Measurements from ENCODE around the gene OR5C1. TPM values are rescaled to one million over a fixed set of nuclear protein-coding genes. Genes with fewer than 3 reads are reported as not detected.

The OR5C1 gene
- total and polyA plus RNA-seq, 8 donors = not detected

DNA sequence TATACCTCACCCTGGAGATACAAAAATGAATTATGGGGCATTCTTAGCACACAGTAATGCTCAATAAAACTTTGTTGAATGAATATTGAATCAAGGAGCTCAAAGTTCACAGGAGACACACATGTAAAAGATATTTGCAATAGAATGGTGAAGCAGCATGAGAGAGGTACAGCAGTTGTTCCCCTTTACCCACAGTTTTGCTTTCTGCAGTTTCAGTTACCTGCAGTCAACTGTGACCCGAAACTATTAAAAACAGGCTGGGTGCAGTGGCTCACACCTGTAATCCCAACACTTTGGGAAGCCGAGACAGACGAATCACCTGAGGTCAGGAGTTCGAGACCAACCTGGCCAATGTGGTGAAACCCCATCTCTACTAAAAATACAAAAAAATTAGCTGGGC lies 2.4 kb upstream of the OR5C1 start:
- Histone ChIP-seq H3K36me3 (no peaks in the 10 kb centered on the region), H3K27me3 (no peaks in the 10 kb centered on the region), H3K4me3 (no peak overlapping the region), H3K4me1 (no peaks in the 10 kb centered on the region), H3K9me3 (no peaks in the 10 kb centered on the region), H3K27ac (no peak overlapping the region)
- ATAC-seq (no peak), FAIRE-seq (no peak), DNase-seq (no peak)
- 87 to 96% methylated on average over 4 of the region's 4 CpGs for WGBS, 2 donors
- intact Hi-C loops (cut with DNase I) = no loop called here
- TF ChIP-seq, protein P1, sequence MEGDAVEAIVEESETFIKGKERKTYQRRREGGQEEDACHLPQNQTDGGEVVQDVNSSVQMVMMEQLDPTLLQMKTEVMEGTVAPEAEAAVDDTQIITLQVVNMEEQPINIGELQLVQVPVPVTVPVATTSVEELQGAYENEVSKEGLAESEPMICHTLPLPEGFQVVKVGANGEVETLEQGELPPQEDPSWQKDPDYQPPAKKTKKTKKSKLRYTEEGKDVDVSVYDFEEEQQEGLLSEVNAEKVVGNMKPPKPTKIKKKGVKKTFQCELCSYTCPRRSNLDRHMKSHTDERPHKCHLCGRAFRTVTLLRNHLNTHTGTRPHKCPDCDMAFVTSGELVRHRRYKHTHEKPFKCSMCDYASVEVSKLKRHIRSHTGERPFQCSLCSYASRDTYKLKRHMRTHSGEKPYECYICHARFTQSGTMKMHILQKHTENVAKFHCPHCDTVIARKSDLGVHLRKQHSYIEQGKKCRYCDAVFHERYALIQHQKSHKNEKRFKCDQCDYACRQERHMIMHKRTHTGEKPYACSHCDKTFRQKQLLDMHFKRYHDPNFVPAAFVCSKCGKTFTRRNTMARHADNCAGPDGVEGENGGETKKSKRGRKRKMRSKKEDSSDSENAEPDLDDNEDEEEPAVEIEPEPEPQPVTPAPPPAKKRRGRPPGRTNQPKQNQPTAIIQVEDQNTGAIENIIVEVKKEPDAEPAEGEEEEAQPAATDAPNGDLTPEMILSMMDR (IDR thresholded peaks at IDR 0.05) = no peak

DNA sequence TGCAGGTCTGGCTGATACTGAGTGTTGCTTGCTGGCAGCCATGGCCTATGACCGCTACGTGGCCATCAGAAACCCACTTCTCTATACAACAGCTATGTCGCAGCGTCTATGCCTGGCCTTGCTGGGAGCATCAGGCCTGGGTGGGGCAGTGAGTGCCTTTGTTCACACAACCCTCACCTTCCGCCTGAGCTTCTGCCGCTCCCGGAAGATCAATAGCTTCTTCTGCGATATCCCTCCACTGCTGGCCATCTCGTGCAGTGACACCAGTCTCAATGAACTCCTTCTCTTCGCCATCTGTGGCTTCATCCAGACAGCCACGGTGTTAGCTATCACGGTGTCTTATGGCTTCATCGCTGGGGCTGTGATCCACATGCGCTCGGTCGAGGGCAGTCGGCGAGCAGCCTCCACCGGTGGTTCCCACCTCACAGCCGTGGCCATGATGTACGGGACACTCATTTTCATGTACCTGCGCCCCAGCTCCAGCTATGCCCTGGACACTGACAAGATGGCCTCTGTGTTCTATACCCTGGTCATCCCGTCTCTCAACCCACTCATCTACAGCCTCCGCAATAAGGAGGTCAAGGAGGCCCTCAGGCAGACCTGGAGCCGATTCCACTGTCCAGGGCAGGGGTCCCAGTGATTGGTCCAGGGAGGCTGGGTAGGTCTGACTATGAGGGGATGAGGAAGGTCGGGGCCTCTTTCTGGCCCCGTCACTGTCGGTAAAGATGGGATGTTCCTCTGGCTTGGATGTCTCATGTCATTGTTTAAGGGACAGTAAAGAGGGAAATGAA lies 718 bp downstream of the OR5C1 start:
- 90 to 91% methylated on average over 28 of the region's 28 CpGs for WGBS, 2 donors
- no peaks in the 10 kb centered on the region for H3K9me3 ChIP-seq
- H3K27me3 ChIP-seq = no peaks in the 10 kb centered on the region
- no peak overlapping the region for H3K4me3 ChIP-seq
- ATAC-seq = no peak
- H3K4me1 ChIP-seq = no peaks in the 10 kb centered on the region
- FAIRE-seq = no peak
- no peak overlapping the region for H3K27ac ChIP-seq
- TF ChIP-seq, protein P1 (IDR thresholded peaks at IDR 0.05) = no peak
- intact Hi-C loops (cut with DNase I) = no loop called here
- no peaks in the 10 kb centered on the region for H3K36me3 ChIP-seq
- DNase-seq = no peak

DNA sequence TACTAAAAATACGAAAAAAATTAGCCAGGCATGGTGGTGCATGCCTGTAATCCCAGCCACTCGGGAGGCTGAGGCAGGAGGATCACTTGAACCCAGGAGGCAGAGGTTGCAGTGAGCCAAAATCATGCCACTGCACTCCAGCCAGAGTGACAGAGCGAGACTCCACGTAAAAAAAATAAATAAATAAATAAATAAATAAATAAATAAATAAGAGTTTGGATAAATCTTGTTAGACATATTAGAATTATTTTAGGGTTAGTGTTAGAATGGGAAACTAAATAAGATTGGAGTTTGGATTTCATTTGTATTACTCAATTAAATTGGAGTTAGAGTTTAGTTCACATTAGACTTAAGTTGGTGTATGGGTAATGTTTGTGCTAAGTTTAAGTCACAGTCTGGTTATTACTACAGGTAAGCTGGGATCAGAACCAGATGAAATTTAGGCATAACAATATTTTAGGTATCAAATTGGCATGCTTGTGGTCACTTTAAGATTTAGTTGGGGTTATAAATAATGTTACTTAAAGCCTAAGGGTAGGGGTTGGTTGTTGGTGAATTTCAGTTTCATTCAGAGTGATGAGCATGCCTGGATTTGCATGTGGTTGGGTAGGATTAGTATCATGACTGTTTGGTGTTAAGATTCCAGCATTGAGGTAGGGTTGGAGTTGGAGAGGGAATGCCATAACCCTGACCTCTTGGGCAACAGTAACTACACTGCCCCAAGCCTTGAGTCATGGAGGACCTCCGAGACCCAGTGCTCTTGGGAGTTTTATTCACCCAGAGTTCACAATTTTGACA lies 3.3 kb downstream of the OR5C1 start:
- Histone ChIP-seq H3K9me3 (no peaks in the 10 kb centered on the region), H3K27ac (no peak overlapping the region), H3K4me1 (no peaks in the 10 kb centered on the region), H3K36me3 (no peaks in the 10 kb centered on the region), H3K4me3 (no peak overlapping the region), H3K27me3 (no peaks in the 10 kb centered on the region)
- WGBS, 2 donors = 87 to 92% methylated on average over 5 of the region's 5 CpGs
- ATAC-seq (no peak), DNase-seq (no peak), FAIRE-seq (no peak)
- TF ChIP-seq, protein P1 (IDR thresholded peaks at IDR 0.05) = no peak
- intact Hi-C loops (cut with DNase I) = no loop called here

DNA sequence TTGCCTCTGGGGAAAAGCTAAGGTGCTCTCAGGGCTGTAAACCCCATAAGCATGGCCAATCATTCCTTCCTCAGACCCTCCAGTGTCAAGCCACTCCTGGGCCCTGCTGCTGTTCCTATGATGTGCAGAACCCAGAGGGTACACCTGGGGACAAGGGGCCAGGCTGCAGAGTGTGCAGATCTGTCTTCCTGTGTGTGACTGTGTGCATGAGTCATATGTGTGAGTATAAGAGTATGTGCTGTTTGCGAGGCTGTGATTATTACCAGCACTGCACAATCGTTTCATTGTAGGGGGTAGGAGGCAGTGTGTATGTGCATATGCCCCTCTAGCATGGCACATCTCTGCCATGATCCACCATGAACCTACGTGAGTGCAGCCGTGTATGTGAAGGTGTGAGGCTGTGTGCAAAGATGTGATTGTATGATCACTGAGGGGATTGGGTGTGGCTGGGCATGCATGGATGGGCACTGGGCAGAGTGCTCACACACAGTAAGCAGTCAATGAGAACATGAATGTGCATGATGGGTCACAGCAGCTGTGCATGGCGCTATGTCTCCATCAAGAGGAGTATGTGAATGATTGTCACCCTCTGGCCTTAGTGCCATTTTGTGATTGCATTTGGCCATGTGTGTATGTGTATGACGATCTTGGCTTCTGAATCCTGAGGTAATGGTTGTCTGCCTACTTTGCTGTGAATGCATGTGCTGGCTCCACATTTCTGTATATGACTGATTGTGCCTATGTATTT lies 8.8 kb downstream of the OR5C1 start:
- no peaks in the 10 kb centered on the region for H3K4me1 ChIP-seq
- TF ChIP-seq, protein P1 (IDR thresholded peaks at IDR 0.05) = no peak
- ATAC-seq = no peak
- intact Hi-C loops (cut with DNase I) = no loop called here
- no peaks in the 10 kb centered on the region for H3K27me3 ChIP-seq
- FAIRE-seq = no peak
- H3K4me3 ChIP-seq = no peak overlapping the region
- no peak for DNase-seq
- H3K36me3 ChIP-seq = no peaks in the 10 kb centered on the region
- WGBS, 2 donors = 70 to 83% methylated on average over 6 of the region's 6 CpGs
- no peak overlapping the region for H3K27ac ChIP-seq
- H3K9me3 ChIP-seq = no peaks in the 10 kb centered on the region

Data from pancreas (tissue), 10 donors.